Keratinocyte (primary cell): ENCODE results near the gene CDC20B.

Experiments used
- CTCF ChIP-seq, 3 experiments: IDR thresholded peaks in 1 of 3; conservative IDR thresholded peaks in 1 of 3; optimal IDR thresholded peaks in 1 of 3; 2 replicates in 2 of 3; 3 replicates in 1 of 3; pipeline versions ENCODE3 to v1.5.1; 2011; ENCODE audit warnings: low read length in 3 of 3, mild to moderate bottlenecking in 3 of 3, moderate library complexity in 2 of 3, control low read depth in 1 of 3, inconsistent platforms in 1 of 3; ENCODE audit not compliant: insufficient read depth in 2 of 3; ENCODE audit errors: extremely low read depth in 1 of 3
- EZH2 ChIP-seq: IDR thresholded peaks from one replicate; pipeline ENCODE4 v1.6.1; 2012; ENCODE audit warnings: inconsistent platforms, mild to moderate bottlenecking, low read length, moderate library complexity

- no peak for TF ChIP-seq CTCF (optimal IDR thresholded peaks at IDR 0.05 in 1 of 3, IDR thresholded peaks at IDR 0.05 in 1 of 3, conservative IDR thresholded peaks at IDR 0.05 in 1 of 3; ENCODE audit: extremely low read depth in 1 of 3, insufficient read depth in 2 of 3, low read length in 3 of 3)
- TF ChIP-seq EZH2 = no peak
Observed at GRCh38 chr5:55066277-55066676, 106.7 kb downstream of the CDC20B start.
